A204.1 (cell line): ENCODE data around the gene SPNS1.
"Not testable (repeated sequence)": the region's sequence is repeated elsewhere in the genome, so short reads cannot be mapped to it uniquely, and the experiment has no call there.

Experiments used
- FAIRE-seq: peaks from 2 replicates; lab custom pipeline; 2012; peaks lifted over from hg19 to GRCh38; lab: Jason Lieb, UNC

The SPNS1 gene

GRCh38 chr16:28958836-28959235 is 15.7 kb upstream of the SPNS1 start:
- no peak for FAIRE-seq

GRCh38 chr16:28964072-28964471 is 10.5 kb upstream of the SPNS1 start:
- FAIRE-seq = no peak

- no peak for FAIRE-seq
Observed at GRCh38 chr16:28964496-28964895, 10.1 kb upstream of the SPNS1 start.

- no peak for FAIRE-seq
Observed at GRCh38 chr16:28967156-28967555, 7.4 kb upstream of the SPNS1 start.

- FAIRE-seq = not testable (repeated sequence)
Observed at GRCh38 chr16:28969696-28970095, 4.9 kb upstream of the SPNS1 start.

- FAIRE-seq = no peak
Observed at GRCh38 chr16:28974007-28974436, 556 bp upstream of the SPNS1 start.

- no peak for FAIRE-seq
Observed at GRCh38 chr16:28975158-28975599, 601 bp downstream of the SPNS1 start.

- no peak for FAIRE-seq
Observed at GRCh38 chr16:28977703-28978662, 3.4 kb downstream of the SPNS1 start.

GRCh38 chr16:28980330-28980729 is 5.8 kb downstream of the SPNS1 start:
- not testable (repeated sequence) for FAIRE-seq

GRCh38 chr16:28980929-28981328 is 6.4 kb downstream of the SPNS1 start:
- no peak for FAIRE-seq

- no peak for FAIRE-seq
Observed at GRCh38 chr16:28981517-28981916, 6.9 kb downstream of the SPNS1 start.

- no peak for FAIRE-seq
Observed at GRCh38 chr16:28982418-28982817, 7.8 kb downstream of the SPNS1 start.

- FAIRE-seq = no peak
Observed at GRCh38 chr16:28982949-28983348, 8.4 kb downstream of the SPNS1 start.

GRCh38 chr16:28983644-28984043 is 9.1 kb downstream of the SPNS1 start:
- no peak for FAIRE-seq

- no peak for FAIRE-seq
Observed at GRCh38 chr16:28984091-28984490, 9.5 kb downstream of the SPNS1 start.

- no peak for FAIRE-seq
Observed at GRCh38 chr16:28984619-28985135, 10.1 kb downstream of the SPNS1 start, which contains the start of gene LAT. TSS of gene LAT (plus strand) at chr16:28985052. CDS start at chr16:28985418, 366 bp downstream.

- no peak for FAIRE-seq
Observed at GRCh38 chr16:28985211-28986041, 10.8 kb downstream of the SPNS1 start.

- FAIRE-seq = no peak
Observed at GRCh38 chr16:28986046-28986445, 11.5 kb downstream of the SPNS1 start.

- no peak for FAIRE-seq
Observed at GRCh38 chr16:28986492-28986891, 11.9 kb downstream of the SPNS1 start.

- FAIRE-seq = no peak
Observed at GRCh38 chr16:28987170-28987853, 12.7 kb downstream of the SPNS1 start.

GRCh38 chr16:28989363-28989762 is 14.8 kb downstream of the SPNS1 start:
- FAIRE-seq = no peak
